ENCODE measurements around the gene GABRP.
"Not testable (repeated sequence)": the region's sequence is repeated elsewhere in the genome, so short reads cannot be mapped to it uniquely, and the experiment has no call there.

GABRP gene

DNA sequence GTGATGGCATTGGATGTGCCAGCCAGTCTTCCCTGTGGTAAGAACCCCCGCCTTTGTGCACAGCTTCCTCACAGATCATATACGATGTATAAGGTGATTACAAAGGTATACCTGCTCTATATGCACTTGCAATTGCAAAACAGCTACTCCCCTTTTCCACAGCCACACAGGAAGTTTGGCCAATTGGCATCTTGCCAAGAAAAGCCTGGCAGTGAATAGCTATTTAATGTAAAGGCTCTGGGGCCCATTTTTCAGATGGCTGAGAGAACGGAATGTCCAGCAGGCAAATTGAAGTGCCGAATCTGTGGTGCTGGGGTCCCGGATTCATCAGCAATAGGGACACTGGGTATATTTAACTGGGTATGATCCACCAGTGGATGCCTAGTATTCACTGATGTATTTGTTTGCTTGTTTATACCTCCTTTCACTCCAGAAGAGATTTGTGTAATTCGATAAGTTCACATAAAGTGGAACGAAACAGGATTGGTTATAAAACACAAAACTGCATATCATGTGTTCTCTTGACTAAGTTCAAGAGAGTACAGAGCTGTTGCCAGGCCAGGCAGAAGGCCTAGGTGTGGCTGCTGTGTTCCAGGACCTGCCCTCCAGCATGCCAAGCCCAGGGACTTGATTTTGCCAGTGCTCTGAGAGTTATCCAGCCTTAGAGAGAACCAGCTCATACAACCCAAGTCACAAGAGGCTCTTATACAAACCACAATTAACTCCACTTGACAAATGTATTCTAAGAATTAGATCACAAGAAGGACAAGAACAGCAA is 27.7 kb upstream of the GABRP start:
- DNase-seq, result no peak

DNA sequence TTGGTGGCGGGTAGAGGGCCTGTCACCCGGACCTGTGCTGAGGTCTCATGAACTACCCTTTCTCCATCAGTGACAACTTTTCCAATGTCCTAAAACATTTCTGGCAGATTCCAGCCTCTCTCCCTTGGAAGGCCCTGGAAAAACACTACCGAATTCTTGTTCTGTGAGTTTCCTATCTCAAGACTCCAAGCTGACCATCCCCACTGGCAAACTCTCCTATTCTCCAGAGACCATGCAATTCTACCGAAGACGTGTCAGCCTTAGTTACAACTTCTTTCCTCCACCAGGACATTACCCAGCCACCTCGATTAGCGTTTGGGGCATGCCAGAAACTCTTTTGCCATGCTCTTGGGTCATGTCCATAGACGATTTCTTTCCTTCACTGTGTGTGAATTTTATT is 26.8 kb upstream of the GABRP start:
- DNase-seq, result no peak

DNA sequence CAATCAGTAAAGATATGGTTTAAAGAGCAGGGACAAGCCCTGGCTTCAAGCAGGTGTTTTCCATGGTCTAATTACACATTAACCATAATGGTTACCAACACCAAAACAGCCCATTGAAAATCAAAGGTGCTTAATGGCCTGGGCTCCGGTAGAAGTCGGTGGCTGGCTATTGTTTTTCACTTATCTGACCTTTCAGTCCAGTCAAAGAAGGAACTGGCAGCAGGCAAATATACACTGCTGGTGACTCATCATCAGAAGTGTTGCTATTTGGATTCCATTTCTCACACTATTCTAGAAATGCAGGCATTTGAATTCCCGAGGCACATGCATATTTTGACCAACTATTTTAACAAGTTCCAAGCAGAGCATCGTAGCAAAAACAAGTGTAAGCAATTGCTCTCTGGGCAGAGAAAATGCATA is 26.3 kb upstream of the GABRP start:
- no peak for DNase-seq

- no peak for DNase-seq
These were observed 25.9 kb upstream of the GABRP start for GRCh38 chr5:170757669-170758068.

DNA sequence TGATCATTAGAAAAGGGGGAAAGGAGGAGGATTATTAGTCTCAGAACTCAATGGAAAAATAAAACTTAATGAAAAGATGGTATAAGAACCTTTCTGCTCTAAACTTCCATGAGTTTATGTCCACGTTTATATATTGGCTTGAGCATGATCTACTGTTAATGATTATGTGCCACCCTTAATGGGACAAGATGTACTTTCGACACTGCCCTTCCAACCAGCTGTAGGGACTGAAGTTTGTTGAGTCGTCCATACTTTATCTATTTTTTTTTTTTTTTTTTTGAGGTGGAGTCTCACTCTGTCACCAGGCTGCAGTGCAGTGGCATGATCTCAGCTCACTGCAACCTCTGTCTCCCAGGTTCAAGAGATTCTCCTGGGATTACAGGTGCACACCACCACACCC is 25.0 kb upstream of the GABRP start:
- no peak for DNase-seq

- DNase-seq, result no peak
These were observed 23.4 kb upstream of the GABRP start for GRCh38 chr5:170760113-170760512.

GRCh38 chr5:170761048-170761707 is 22.3 kb upstream of the GABRP start:
- DNase-seq, result no peak

DNA sequence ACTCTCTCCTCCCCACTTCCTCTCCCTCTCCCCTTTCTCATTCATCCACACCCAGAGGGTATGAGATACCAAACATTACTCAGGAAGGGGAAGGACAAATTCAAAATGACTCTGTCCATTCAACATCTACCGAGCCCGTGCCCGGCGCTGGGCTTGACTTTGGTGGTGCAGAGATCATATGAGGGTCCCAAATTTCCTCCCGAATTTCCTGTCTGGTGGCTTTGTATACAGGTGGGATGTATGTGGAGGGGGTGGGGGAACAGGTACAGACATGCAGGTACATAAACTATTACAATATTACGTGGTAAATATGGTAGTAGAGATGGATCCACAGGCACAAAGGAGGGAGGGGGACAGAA is 21.8 kb upstream of the GABRP start:
- DNase-seq, result no peak

GRCh38 chr5:170762298-170762697 is 21.2 kb upstream of the GABRP start:
- DNase-seq, result not testable (repeated sequence)

- DNase-seq, result not testable (repeated sequence)
These were observed 17.7 kb upstream of the GABRP start for GRCh38 chr5:170765868-170766267.

- no peak for DNase-seq
These were observed 14.3 kb upstream of the GABRP start for GRCh38 chr5:170769246-170769645.

GRCh38 chr5:170769898-170770416 is 13.6 kb upstream of the GABRP start:
- no peak for DNase-seq

- no peak for DNase-seq
These were observed 12.0 kb upstream of the GABRP start for GRCh38 chr5:170771496-170771895.

DNA sequence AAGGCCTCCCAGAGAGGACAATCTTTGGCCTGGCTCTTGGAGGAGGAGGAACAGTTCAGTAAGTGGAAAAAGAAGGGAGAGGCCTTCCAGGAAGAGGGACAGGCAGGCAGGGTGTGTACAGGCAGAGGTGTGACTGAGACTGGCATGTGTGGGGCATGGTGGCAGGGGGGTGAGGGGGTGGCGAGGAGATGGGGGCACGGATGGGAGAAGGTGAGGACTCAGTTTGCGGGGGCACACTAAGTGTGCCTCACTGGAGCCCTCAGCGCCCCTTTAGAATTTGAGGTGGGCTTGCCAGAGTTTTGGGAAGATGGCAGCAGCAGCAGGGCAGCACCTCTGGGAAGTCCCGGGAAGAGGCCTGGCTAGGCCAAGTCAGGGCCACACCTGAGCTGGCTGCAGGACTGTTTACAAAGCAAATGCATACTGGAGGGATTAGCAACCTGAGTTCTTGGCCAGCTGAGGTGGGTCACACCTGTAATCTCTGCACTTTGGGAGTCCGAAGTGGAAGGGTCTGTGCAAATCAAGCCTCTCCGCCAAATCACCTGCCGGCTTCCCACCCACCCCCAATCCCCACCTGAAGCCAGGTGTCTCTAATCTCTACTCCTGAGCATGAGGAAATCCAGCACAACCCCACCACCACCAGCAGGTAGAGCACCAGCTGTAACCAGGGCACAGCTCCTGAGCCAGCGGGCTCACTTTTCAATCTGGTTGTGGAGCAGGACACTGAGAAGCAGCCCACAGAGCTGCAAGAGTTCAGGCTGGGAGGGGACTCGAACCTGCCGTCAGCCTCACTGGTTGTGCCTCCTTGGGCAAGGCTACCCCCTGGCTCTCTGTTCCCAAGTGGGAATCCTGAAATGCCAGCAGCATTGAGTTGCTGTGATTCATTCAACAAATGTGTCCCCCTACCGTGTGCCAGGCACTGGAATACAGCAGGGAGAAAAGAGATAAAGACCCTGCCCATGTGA is 10.2 kb upstream of the GABRP start:
- DNase-seq, result no peak

- DNase-seq, result no peak
These were observed 8.7 kb upstream of the GABRP start for GRCh38 chr5:170774831-170775230.

- DNase-seq, result no peak
These were observed 1.6 kb upstream of the GABRP start for GRCh38 chr5:170781946-170782345.

DNA sequence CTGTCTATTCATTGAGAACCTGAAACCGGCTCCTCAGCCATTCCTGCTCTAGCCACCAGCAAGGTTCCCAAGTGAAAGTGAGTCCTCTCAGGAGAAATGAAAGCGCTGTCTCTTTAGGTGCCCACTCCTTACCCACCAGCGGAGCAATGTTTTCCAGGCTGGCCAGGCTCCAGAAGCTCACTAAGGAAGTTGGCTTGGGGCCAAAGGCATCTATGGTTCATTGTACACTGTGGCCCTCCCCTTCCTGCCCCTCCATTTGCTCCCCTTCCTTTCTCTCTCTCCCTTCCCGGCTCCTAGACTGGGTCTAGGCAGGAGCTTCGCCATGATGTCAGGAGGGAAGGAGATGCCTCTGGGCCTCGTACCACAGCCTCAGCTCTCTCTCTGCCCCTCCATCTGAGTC is 1.1 kb upstream of the GABRP start:
- peak in 2 of 56 donors; percentile 3 to 6 for DNase-seq

DNA sequence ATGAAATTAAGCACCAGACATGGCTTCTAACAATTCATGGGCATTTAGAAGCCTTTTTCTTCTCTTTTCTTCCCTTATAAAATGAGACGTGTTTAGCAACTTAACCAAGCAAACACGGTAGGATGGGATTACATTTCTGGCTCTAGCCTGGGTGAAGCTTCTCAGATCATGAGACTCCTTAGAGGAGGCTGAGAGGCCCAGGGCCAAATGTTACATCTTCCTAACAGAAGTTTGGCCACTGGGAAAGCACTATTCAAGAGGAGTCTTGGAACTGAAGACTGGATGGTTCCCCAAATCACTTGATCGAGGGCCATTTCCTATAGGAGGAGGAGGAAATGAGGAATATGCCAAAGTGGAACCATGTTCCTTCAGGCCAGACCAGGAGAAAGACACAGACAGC is 1.9 kb downstream of the GABRP start:
- no peak for DNase-seq

DNA sequence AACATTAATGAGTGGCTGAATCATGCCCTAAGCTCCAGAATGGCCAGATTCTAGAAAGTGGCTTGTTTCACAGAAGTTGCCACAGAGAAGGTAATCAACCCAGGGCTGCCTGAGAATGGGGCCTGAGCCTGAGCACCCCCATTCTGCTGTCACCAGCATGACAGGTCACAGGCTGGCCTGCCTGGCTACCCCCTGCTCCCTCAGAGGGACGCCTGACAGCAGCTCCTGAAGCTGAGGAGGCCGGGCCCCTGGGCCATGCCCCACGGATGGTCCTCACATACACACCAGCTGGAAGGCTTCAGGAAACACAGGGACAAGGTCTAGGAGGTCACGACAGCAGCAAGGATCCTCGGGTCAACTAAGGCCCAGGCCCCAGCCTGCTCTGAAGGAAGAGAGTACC is 3.7 kb downstream of the GABRP start:
- DNase-seq, result no peak

DNA sequence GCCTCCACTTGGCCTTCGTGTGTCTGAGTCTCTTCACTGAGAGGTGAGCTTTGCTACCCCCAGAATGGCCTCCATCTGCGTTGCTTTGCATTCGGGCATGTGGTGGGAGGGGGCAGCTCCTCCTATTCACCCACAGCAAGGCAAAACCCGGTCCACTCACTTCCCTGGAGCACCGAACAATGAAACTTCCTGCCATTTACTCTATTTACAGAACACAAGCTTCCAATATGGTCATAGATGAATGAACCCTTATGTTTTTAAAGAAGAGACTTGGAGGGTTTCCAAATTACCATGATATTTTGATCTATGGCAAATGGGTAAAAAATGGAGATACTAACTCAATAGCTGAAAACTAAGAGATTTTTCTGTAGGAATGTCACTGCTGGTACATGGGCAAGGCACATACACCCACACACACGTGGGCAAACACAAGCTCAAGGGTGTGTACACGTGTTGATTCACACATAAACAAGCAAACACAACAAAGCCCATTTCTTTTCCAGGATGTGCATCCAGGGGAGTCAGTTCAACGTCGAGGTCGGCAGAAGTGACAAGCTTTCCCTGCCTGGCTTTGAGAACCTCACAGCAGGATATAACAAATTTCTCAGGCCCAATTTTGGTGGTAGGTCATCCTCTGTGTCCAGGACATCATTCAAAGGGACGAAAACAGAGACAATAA is 5.2 kb downstream of the GABRP start:
- DNase-seq, result no peak

DNA sequence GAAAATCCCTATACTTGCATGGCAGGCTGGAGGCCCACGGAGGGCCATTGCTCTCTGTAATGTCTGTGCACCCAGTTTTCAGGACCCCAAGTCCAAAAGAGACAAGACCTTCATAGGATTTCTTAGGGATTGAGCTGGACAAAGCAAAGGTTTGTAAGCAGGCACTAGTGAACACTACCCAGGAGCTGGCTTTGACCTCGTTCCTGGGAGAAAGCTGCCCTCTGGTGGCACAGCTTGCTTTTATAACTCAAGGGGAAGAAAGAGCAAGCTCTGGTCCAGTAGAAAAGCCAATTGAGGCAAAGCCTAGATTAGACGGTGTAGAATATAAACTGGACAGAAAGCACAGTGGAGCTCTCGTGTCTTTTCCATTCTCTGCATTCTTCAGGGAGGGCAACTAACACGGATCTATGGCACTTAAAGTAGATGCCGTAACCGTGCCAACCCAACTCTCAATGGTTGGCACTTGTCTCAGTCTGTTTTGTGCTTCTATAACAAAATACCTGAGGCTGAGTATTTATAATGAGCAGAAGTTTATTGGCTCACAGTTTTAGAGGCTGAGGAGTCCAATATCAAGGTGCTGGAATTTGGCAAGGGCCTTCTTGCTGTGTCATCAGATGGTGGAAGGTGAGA is 7.9 kb downstream of the GABRP start:
- peak in 42 of 56 donors; percentile 3 to 74 (median 22) for DNase-seq

All from nucleus accumbens (tissue), 56 donors.